ENCODE measurements around the gene DCAF6.

Gene DCAF6

GRCh38 chr1:167916766-167917511 lies 19.5 kb upstream of the DCAF6 start:
- Histone ChIP-seq H3K9me3 (no peaks in the 10 kb centered on the region), H3K27ac (no peak overlapping the region), H3K27me3 (no peaks in the 10 kb centered on the region), H3K4me1 (ENCODE audit: control insufficient read depth in 1 of 2, insufficient read depth in 1 of 2, low read depth in 1 of 2, low read length in 1 of 2) (no peaks in the 10 kb centered on the region), H3K4me3 (ENCODE audit: low read depth in 1 of 2, low read length in 1 of 2) (no peak overlapping the region), H3K36me3 (peaks cover 30% of the 10 kb centered on the region)
- TF ChIP-seq, protein P1, sequence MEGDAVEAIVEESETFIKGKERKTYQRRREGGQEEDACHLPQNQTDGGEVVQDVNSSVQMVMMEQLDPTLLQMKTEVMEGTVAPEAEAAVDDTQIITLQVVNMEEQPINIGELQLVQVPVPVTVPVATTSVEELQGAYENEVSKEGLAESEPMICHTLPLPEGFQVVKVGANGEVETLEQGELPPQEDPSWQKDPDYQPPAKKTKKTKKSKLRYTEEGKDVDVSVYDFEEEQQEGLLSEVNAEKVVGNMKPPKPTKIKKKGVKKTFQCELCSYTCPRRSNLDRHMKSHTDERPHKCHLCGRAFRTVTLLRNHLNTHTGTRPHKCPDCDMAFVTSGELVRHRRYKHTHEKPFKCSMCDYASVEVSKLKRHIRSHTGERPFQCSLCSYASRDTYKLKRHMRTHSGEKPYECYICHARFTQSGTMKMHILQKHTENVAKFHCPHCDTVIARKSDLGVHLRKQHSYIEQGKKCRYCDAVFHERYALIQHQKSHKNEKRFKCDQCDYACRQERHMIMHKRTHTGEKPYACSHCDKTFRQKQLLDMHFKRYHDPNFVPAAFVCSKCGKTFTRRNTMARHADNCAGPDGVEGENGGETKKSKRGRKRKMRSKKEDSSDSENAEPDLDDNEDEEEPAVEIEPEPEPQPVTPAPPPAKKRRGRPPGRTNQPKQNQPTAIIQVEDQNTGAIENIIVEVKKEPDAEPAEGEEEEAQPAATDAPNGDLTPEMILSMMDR (IDR thresholded peaks at IDR 0.05): no peak

GRCh38 chr1:167922023-167922422 lies 14.5 kb upstream of the DCAF6 start:
- TF ChIP-seq, protein P1 (IDR thresholded peaks at IDR 0.05): no peak
- no peak overlapping the region for H3K27ac ChIP-seq
- H3K4me3 ChIP-seq (ENCODE audit: low read depth in 1 of 2, low read length in 1 of 2): no peak overlapping the region
- H3K36me3 ChIP-seq: peaks cover 10% of the 10 kb centered on the region
- no peaks in the 10 kb centered on the region for H3K9me3 ChIP-seq
- no peaks in the 10 kb centered on the region for H3K4me1 ChIP-seq (ENCODE audit: control insufficient read depth in 1 of 2, insufficient read depth in 1 of 2, low read depth in 1 of 2, low read length in 1 of 2)
- no peaks in the 10 kb centered on the region for H3K27me3 ChIP-seq

DNA sequence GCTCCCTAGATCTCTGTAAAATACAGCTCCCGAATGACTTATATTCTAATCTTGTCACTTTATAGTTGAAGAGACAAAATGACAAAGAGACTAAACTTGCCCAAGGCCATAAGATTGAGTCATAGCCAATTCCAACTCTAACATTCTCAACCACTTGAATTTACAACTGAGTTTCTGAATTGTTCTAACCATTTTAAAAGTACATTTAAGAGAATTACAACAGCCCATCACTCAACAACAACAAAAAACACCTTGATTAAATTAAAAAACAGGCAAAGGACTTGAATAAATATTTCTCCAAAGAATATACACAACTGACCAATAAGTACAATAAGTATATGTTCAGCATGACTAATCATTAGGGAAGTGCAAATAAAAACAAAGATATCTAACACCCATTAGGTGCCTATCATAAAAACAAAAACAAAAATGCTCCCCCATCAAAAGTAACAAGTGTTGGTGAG lies 13.8 kb upstream of the DCAF6 start:
- TF ChIP-seq, protein P1 (IDR thresholded peaks at IDR 0.05): no peak

GRCh38 chr1:167923324-167924056 lies 13.0 kb upstream of the DCAF6 start:
- TF ChIP-seq, protein P1 (IDR thresholded peaks at IDR 0.05): no peak
- Histone ChIP-seq H3K27ac (no peak overlapping the region), H3K4me1 (ENCODE audit: control insufficient read depth in 1 of 2, insufficient read depth in 1 of 2, low read depth in 1 of 2, low read length in 1 of 2) (no peaks in the 10 kb centered on the region), H3K9me3 (no peaks in the 10 kb centered on the region), H3K27me3 (no peaks in the 10 kb centered on the region), H3K4me3 (ENCODE audit: low read depth in 1 of 2, low read length in 1 of 2) (no peak overlapping the region), H3K36me3 (no peaks in the 10 kb centered on the region)

More for the DNA sequence above, 13.8 kb upstream of the DCAF6 start:
- no peaks in the 10 kb centered on the region for H3K9me3 ChIP-seq
- H3K27ac ChIP-seq: no peak overlapping the region
- H3K27me3 ChIP-seq: no peaks in the 10 kb centered on the region
- no peak overlapping the region for H3K4me3 ChIP-seq (ENCODE audit: low read depth in 1 of 2, low read length in 1 of 2)
- H3K36me3 ChIP-seq: peaks cover 7% of the 10 kb centered on the region
- H3K4me1 ChIP-seq (ENCODE audit: control insufficient read depth in 1 of 2, insufficient read depth in 1 of 2, low read depth in 1 of 2, low read length in 1 of 2): no peaks in the 10 kb centered on the region

GRCh38 chr1:167924102-167924501 lies 12.4 kb upstream of the DCAF6 start:
- Histone ChIP-seq H3K36me3 (no peaks in the 10 kb centered on the region), H3K9me3 (no peaks in the 10 kb centered on the region), H3K27me3 (no peaks in the 10 kb centered on the region), H3K4me1 (ENCODE audit: control insufficient read depth in 1 of 2, insufficient read depth in 1 of 2, low read depth in 1 of 2, low read length in 1 of 2) (no peaks in the 10 kb centered on the region), H3K27ac (no peak overlapping the region), H3K4me3 (ENCODE audit: low read depth in 1 of 2, low read length in 1 of 2) (no peak overlapping the region)
- TF ChIP-seq, protein P1 (IDR thresholded peaks at IDR 0.05): no peak

Data from neutrophil (primary cell).